NCI-H526 (cell line): ENCODE results near the gene FGF6.

Experiments
- DNase-seq, 2 experiments: peaks; one replicate each; lab custom pipeline; 2025; lab: John Stamatoyannopoulos, UW

The FGF6 gene

DNA sequence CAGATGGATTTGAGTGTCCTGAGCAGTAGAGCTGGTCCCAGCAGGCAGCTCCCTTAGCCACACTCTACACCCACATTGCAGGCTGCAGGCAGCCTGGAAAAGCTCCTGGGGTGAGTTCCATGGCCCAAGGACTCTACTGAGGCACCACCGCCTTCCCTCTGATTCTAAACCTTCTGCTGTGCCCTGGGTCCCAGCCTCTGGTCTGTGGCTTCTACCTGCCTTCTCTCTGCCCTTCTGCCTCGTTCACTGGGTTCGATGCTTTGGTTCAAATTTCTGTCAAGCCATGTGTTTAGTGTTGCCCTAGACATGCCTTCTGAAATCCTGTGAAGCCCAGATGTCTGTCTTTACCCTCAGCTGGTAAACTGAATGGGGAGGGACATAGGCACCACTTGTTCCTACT is 1.5 kb upstream of the FGF6 start:
- no peak for DNase-seq

DNA sequence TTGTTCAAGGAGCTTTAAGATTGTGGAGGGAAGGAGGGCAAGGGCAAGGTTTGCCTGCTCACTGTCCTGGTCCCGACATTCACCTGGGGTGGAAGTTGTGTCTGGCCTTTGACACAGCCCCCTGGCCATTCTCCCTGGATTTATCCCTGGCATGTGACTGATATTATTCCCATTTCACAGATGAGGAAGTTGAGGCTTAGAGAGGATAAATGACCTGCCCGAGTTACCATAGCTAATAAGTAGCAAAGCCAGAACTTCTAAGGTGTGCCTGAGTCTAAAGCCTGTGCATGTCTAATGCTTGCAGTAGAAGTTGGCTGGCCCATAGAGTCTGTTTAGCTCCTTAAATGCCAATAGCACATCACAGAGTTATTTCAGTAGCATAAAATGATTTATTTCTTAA is 720 bp upstream of the FGF6 start:
- DNase-seq = no peak

- no peak for DNase-seq
Measured at GRCh38 chr12:4444031-4444430, 1.6 kb downstream of the FGF6 start.

DNA sequence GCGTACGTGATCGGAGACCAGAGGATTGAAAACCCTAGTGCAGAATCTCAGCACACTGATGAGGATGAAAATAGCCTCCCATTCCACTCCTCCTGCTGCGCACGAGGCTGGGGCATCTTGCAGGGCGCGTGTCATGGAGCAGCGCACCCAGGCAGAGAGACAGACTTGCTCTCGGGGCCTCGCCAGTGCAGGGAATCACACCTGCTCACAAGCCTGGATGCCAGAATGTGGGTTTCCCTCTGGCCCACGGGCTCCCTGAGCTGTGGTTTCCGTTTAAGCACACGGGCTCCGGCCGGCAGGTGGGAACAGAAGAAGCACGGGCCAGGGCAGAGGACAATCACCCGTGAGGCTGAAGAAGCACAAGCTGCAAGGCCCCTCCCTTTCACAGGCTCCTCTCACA is 2.0 kb downstream of the FGF6 start:
- no peak for DNase-seq

- no peak for DNase-seq
Measured at GRCh38 chr12:4441355-4442335, 4.0 kb downstream of the FGF6 start.

- no peak for DNase-seq
Measured at GRCh38 chr12:4440187-4440941, 5.3 kb downstream of the FGF6 start.

DNA sequence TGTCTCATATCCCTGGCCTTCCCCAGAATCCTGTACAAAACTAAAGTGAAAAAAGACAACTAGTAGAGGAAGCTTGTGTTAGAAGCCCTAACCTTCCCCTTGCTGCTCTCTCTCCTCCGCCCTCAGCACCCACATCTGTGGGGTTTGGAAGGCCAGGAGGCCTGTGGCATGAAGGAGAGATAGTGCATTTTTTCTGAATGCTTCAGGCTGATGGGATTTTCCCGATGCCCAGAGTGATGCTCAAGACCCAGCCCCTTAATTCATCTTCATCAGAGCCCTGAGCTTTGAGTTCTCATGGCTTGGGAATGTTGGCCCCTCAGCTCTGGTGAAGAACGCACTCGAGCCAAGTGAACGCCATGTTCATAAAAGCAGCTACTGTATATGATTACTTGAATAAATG is 5.9 kb downstream of the FGF6 start:
- no peak for DNase-seq

DNA sequence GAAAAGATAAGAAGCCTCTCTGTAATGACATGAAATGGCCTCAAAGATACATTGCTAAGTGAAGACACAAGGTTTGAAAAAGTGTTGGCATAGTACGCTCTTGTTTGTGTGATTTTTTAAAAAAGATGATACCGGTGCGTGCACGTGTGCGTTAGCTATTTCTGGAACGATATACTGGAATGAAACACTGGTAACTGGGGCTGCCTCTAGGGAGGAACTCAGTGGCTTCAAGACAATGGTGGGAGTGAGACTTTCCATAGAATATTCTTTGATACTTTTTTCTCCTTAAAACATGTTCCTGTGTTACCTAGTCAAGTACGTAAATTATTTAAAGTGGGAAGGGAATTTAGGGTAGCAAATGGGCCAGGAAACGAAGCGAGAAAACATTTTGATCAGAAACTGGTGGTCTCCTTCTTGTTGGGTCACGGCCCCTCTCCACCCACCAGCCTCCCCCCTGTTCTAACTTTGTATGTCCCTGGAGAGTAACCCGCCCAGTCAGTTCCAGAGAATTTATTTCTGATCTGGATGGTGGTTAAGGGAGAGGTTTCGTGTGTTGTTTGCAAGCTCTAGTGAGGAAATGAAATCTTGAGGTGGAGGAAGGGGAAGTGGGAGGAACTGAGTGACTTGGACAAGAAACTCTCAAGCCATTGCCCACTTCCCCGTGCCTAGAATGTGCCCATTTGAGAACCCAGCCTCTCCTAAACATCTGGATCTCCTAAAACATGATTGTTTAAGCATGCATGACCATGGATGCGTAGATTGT is 6.6 kb downstream of the FGF6 start:
- no peak for DNase-seq

- DNase-seq = no peak
Measured at GRCh38 chr12:4435537-4435936, 10.1 kb downstream of the FGF6 start.

DNA sequence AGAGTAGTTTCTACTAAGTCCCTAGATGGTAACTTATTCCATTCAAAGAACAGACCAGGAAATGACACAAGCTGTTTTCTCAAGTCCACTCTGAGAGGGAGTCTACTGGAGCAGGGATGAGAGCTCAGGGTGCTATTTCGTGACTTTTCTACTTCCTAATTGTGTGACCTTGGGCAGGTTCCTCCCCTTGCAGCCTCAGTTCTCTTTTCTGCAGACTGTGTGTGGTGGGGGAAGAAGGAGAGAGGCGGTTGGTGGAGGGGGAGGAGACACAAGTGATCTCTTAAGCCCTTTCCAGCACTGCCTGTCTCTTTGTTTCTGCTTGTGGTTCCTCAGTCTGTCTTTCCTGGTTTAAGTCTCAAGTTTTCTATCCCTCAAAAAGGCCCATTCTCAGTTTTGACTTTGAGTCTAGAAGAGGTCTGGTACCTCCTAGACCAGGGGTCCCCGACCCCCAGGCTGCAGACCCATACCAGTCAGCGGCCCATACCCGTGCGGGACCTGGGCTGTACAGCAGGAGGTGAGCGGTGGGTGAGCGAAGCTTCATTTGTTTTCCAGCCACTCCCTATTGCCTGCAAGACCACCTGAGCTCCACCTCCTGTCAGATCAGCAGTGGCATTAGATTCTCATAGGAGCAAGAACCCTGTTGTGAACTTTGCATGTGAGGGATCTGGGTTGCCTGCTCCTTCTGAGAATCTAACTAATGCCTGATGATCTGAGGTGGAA is 10.7 kb downstream of the FGF6 start:
- DNase-seq = no peak

DNA sequence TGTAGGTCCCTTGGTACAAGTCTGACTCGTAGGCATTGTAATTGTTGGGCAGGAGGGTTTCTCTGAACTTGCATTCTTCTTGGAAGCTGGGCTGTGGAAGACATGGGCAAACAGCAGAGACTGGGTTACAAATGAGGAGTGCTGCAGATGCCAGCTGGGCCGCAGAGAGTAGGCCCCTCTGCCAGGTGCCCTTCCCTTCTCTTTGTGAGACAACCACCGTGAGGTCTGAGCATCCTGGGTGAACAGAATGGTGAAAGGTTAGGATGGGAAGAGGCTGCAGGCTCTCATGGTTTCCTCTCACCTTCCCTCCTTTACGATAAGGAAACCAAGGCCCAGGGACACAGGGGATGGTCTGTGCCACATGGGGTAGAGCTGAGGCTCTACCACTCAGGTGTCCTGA is 11.3 kb downstream of the FGF6 start:
- DNase-seq = no peak

DNA sequence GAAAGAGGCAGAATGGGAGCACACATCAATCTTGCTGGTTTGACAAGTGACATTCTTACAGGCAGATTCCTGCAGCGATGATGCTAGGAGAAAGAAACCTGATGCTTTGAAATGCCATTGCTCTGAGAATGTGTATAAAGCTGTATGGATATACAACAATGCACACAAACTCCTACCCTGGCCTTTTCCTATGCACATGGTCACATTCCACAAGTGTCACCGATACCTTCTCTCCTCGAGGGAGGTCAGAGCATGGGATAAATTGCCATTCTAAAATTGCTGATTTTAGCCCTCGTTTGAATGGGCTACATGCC is 11.9 kb downstream of the FGF6 start:
- DNase-seq = no peak

DNA sequence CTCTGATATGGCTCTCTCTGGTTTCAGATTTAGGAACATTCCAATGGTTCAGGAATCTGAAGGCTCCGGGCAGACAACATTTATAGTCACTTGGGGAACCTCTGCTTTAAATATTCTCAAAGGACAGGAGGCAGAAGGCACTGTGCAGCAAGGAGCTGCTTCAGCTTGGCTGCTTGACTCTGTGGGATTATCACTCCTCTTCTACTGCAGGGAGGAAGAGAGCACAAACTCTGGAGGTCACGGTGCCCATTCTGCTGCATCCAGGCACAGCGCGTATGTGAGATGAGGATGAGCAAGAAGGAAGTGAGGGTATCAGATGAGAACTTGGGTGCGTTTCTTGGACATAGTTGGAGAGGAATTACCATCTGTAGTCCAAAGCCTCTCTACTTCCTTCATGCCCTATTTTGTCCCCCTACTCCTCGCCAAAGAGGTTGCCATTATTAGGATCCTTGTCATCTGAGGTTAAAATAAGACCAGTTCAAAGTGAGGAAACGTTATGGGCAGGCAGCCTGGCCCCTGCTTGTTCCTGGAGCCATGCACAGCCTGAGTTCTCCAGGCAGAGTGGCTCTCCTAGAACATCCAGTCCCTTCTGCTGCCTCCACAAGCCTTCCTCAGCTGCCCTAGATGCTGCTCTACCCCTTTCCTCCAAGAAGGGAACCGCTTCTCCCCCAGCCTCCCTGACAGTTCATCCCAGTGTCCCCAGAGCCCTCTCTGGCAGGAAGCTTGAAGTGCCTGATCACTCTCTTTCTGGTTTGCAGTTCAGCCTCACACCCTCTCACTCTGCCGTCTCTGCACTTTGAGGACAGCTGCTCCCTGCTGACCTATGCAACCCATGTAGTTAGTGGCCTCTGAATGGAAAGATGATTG is 12.5 kb downstream of the FGF6 start:
- DNase-seq = no peak

GRCh38 chr12:4431866-4432265 is 13.7 kb downstream of the FGF6 start:
- no peak for DNase-seq

DNA sequence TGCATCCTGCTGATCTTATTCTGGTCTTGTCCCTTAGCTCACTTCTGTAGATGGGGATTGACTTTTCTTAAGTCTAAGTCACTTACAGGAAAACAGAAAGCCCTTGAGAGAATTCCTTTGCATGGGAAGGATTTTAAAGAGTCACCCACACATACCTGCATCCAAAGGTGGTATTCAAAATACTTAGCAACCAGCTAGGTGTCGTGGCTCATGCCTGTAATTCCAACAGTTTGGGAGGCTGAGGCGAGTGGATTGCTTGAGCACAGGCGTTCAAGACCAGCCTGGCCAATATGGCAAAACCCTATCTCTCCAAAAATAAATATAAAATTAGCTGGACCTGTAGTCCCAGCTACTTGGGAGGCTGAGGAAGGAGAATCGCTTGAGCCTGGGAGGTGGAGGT is 14.2 kb downstream of the FGF6 start:
- DNase-seq = no peak

- no peak for DNase-seq
Measured at GRCh38 chr12:4424422-4424821, 21.2 kb downstream of the FGF6 start.

DNA sequence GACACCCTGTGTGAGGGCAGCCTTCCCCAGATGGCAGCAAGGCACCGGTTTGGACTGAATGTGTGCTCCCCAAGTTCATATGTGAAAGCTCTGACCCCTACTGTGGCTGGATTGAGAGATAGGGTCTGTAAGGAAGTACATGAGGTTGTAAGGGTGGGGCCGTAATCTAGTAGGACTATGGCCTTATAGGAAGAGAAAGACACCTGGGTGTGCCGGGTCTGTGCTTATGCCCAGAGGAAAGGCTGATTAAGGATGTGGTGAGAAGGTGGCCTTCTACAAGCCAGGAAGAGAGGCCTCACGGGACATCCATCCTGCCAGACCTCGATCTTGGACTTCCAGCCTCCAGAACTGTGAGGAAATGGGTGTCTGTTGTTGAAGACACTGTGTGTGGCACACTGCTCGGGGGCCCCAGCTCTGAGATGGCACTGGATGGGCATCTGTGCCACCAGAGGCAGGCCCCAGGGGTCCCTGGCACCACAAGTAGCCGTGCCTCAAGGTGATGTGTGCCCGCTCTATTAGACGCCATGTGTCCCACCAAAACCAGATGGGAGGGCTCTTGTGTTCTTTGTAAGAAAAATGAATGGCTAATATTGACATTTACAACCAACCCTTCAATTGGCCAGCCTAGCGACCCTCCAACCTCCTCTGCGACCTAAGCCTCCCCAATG is 22.0 kb downstream of the FGF6 start:
- no peak for DNase-seq

DNA sequence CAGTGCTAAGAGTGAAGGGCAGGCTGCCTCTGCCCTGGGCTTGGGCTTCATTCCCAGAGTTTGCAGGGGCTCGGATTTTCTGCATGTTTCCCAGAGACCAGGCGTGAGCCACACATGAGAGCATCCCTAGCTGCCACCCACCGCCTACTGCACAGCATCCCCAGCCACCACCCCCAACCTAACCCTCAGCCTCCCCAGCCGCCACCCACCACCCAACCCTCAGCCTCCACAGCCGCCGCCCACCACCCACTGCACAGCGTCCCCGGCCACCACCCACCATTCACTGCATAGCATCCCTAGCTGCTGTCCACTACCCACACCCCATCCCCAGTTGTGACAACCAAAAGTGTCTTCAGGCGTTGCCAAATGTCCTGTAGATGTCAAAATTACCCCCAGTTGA is 22.6 kb downstream of the FGF6 start:
- DNase-seq = no peak

DNA sequence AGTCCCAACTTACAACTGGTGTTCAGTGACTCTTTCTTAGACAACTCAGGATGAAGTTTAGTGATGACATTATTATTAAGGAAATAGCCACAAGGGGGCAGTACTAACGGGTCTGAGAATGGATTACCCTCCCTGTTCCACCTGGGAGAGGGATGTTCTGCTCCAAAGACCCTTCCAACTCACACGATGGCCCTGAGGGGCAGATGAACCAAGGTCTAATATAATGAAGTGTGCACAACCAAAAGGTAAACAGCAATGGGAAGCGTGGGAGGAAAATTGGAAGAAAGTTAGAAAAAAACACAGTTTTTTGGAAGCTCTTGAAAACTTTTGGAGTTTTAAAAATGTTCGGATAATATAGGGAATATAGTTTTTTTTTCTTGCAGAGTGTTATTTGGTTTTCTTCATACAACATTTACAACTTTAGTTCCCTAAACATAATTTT is 24.0 kb downstream of the FGF6 start:
- peak; percentile 52 to 75 for DNase-seq

DNA sequence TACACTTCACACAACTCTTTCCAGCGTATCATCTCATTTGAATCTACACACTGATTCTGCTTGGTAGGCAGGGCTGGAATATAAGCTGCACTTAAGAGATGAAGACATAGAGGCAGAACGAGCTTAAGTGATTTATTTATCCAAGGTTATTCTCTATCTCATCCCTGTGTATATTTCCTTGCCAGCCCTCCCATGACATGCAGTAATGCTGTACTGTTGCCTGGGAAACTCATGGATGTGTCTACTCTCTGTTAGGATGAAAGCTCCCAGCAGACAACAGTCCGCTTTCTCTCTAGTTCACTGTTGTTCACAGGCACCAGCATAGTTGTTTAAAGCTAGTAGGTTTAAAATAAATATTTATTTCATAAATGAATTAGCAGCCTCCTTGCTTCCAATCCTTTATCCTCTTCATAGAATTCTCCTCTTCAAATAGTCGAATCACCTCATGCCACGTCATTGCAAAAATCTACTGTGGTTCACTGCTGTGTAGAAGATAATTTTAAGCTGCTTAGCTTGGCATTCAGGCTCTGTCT is 25.4 kb downstream of the FGF6 start:
- DNase-seq = no peak
